Omental fat pad (tissue), 4 donors: Measurements from ENCODE around the gene GP9. TPM values are rescaled to one million over a fixed set of nuclear protein-coding genes. Genes with fewer than 3 reads are reported as not detected.
A peak's percentile ranks its signal among the peaks of the same experiment; 100 is the strongest.

Experiments
- ATAC-seq: fragments of 150-250 bp; one replicate; pipeline ENCODE4 v1.9.1; 2016; ENCODE audit warnings: mild to moderate bottlenecking, moderate library complexity; ENCODE audit not compliant: low FRiP score
- DNase-seq: peaks from one replicate; pipeline ENCODE4 v3.0.0-alpha.2; 2019; ENCODE audit warnings: low spot score
- CTCF ChIP-seq, 3 donors: fragments of 450-650 bp; IDR thresholded peaks; one replicate each; pipeline ENCODE4 v1.5.1; 2016 to 2017; ENCODE audit warnings: antibody characterized with exemption in 3 of 3, mild to moderate bottlenecking in 3 of 3, moderate library complexity in 2 of 3
- total RNA-seq, 4 donors: library from RNA; depleted of rRNA; stranded (reverse); fragments of >200 nt; gene quantifications; one replicate each; pipeline ENCODE4 v1.1.0, GENCODE V29; 2016

The GP9 gene
- total RNA-seq, 4 donors from 2014 or later, result not detected

- no peak for TF ChIP-seq CTCF (IDR thresholded peaks at IDR 0.05)
- DNase-seq (no peak), ATAC-seq (peak; percentile 66)
Observed at GRCh38 chr3:129058441-129059200, 2.0 kb upstream of the GP9 start.

- DNase-seq, result no peak
- TF ChIP-seq CTCF (IDR thresholded peaks at IDR 0.05), result no peak
Observed at GRCh38 chr3:129059311-129059958, 1.1 kb upstream of the GP9 start.

GRCh38 chr3:129061023-129061887 lies 676 bp downstream of the GP9 start:
- no peak for ATAC-seq
- no peak for TF ChIP-seq CTCF (IDR thresholded peaks at IDR 0.05)
- no peak for DNase-seq

More at GRCh38 chr3:129059311-129059958, 1.1 kb upstream of the GP9 start:
- no peak for ATAC-seq

GRCh38 chr3:129061888-129062834 lies 1.6 kb downstream of the GP9 start:
- no peak for DNase-seq
- TF ChIP-seq CTCF (IDR thresholded peaks at IDR 0.05), result no peak
- no peak for ATAC-seq

- DNase-seq, result no peak
- ATAC-seq, result no peak
- TF ChIP-seq CTCF (IDR thresholded peaks at IDR 0.05), result no peak
Observed at GRCh38 chr3:129063091-129063640, 2.6 kb downstream of the GP9 start.
